Urinary bladder (tissue), 4 donors: Measurements from ENCODE around the gene RALGPS1. TPM values are rescaled to one million over a fixed set of nuclear protein-coding genes. Genes with fewer than 3 reads are reported as not detected.
"Not testable (repeated sequence)": the region's sequence is repeated elsewhere in the genome, so short reads cannot be mapped to it uniquely, and the experiment has no call there.

ENCODE experiments used
- DNase-seq: peaks from one replicate; pipeline ENCODE4 v3.0.0-alpha.2; 2015; ENCODE audit errors: extremely low spot score
- H3K27ac ChIP-seq: one replicate; pipeline ENCODE4 v1.5.1; 2013; ENCODE audit warnings: low read depth, mild to moderate bottlenecking, moderate library complexity
- H3K36me3 ChIP-seq: one replicate; pipeline ENCODE4 v1.6.1; 2013; ENCODE audit warnings: mild to moderate bottlenecking, moderate library complexity; ENCODE audit not compliant: insufficient read depth
- H3K4me1 ChIP-seq: one replicate; pipeline ENCODE4 v1.6.1; 2013; ENCODE audit warnings: mild to moderate bottlenecking, moderate library complexity; ENCODE audit not compliant: insufficient read depth
- H3K4me3 ChIP-seq: one replicate; pipeline ENCODE4 v1.5.1; 2013; ENCODE audit warnings: low read depth, low read length
- WGBS: extraction: QIAGEN DNeasy Blood & Tissue Kit; methylation state at CpG from one replicate; pipeline ENCODE4 v1.1.7; 2013; 5-methylcytosine and 5-hydroxymethylcytosine counted together
- polyA plus RNA-seq: library from polyadenylated mRNA; stranded (reverse); fragments of 200-250 nt; gene quantifications from one replicate; pipeline ENCODE4 v1.2.3, GENCODE V29; 2013
- total RNA-seq: library from RNA; depleted of rRNA; stranded (reverse); fragments of >200 nt; gene quantifications from one replicate; pipeline ENCODE4 v1.2.3, GENCODE V29; 2014
- donor health status: healthy with polysubstance abuse.
- donor health status: healthy.

Gene RALGPS1
- total and polyA plus RNA-seq, 2 donors, result 8.9 to 21.8 TPM

DNA sequence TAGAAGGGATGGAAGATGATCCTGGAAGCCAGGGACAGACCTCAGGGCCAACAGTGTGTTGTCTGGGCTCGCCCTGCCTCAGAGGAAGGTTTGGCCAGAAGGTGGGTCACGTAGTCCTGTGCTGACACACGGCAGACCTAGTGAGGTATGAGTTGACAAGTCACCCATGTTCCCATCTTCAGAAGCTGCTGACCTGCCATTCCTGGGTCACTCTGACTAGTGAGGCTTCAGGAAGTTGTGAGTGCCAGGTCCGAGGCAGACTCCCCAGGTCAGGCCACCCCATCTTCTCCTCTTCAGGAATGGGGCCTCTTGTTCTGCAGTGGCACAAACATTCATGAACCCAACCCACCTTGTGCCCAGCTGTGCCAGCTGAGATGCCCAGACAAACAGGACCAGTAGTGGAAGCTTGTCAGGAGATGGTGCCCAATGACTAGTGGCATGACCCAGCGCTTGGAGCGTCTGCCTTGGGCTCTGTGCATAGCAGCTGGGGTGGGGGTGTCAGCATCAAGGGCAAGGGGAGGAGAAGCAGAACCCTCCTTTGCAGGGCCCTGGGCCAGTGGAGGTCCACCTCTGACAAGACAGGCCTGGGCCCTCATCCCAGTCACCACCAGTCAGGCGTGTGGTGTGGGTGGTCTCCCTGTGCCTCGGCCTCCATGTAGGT, 224.6 kb downstream of the RALGPS1 start:
- no peaks in the 10 kb centered on the region for H3K36me3 ChIP-seq
- no peak overlapping the region for H3K4me3 ChIP-seq
- no peaks in the 10 kb centered on the region for H3K4me1 ChIP-seq
- H3K27ac ChIP-seq, result no peak overlapping the region
- 96% methylated on average over 8 of the region's 8 CpGs for WGBS
- no peak for DNase-seq

DNA sequence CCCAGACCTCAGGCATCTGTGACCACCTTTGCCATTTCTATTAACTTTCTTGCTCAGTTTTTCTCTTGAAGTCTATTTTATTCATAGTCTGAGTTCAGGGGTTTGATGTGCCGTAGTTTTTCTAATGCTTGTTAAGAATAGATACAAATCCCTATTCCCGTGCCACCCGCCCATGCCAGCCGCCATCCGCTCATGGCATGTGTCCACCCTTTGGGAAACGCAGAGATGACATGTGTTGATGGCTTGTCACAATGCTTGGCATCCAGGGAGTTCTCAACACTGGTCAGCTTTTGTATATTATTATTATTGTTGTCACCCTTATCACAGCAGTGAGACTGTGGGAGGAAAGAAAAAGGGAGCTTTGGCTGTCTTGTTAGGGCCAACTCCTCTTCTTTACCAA, 225.2 kb downstream of the RALGPS1 start:
- WGBS, result 97% methylated on average over 6 of the region's 6 CpGs
- Histone ChIP-seq H3K36me3 (no peaks in the 10 kb centered on the region), H3K4me1 (no peaks in the 10 kb centered on the region), H3K4me3 (no peak overlapping the region), H3K27ac (no peak overlapping the region)
- no peak for DNase-seq

DNA sequence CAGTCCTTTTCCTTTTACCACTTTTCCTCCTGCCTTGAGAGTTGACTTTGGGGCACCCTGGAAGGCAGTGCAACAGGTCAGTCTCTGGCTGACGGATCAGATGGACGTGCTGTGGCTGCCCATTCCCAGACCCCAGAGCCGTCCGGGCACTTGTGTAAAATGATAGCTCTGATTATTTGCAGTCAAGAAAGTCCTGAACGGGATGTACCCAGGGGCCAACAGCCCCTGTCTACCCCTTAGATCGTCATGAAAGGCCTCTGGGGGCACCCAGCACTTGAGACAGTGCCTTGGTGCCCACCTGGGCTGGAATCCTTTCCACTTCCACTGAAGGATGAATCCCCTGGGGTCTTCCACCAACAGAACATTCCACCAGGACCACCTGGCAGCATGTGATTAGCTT, 225.6 kb downstream of the RALGPS1 start:
- Histone ChIP-seq H3K4me3 (no peak overlapping the region), H3K4me1 (no peaks in the 10 kb centered on the region), H3K27ac (no peak overlapping the region), H3K36me3 (no peaks in the 10 kb centered on the region)
- no peak for DNase-seq
- 94% methylated on average over 6 of the region's 6 CpGs for WGBS

DNA sequence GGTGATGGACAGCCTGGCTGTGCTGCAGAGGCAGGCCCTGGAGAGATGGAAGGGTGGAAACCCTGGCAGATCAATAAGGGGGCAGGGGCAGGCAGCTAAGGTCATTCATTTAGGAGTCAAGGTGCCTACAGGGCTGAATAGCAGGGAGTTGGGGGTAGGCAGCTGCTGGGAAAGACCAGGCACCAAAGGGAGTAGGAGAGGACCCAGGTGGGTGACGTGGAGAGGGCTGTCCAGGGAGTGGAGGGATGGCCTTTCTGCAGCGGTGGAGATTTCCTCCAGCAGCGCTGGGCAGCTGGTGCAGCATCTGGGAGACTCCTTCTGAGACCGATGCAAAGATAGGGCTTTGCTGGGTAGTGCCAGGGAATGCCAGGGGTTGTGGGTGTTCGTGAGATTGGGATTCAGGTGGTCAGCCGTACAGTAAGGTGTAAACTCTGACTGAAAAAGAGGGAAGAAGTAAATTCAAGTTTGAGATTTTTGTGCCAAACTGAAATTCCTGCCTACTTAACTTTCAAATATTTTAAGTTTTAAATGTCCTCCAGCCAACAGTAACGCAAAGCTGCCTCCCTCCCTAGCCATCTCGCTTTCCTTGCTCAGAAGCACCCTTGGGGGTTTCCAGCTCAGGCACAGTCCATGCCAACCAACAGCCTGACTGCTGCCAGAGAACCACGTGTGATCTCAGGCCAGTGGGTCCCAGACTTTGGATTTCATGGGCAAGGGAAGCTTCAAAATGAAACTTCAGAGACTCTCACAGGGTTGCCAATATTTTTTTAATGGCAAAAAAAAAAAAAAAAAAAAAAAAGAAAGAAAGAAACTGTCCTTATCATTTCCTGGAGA, 226.5 kb downstream of the RALGPS1 start:
- no peaks in the 10 kb centered on the region for H3K4me1 ChIP-seq
- H3K36me3 ChIP-seq, result no peaks in the 10 kb centered on the region
- no peak overlapping the region for H3K27ac ChIP-seq
- WGBS, result 82% methylated on average over 9 of the region's 9 CpGs
- H3K4me3 ChIP-seq, result no peak overlapping the region
- DNase-seq, result no peak

DNA sequence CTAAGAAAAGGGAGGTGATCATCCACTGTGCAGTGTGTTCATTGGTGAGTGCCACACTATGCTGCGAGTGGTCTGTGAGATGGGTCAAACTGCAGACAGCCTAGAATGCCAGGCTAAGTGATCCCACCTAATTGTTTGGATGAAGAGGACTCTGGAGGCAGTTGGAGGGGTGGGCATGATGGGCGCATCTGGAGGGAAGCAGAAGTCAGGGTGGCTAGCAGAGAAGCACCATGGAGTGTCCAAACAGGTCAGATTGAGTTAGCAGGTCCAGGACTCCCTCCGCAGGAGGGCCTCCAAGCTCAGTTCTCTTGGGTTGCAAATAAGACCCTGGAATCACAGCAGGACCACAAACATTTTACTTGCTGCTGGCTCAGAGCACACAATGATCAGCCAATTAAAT, 227.7 kb downstream of the RALGPS1 start:
- no peak for DNase-seq
- Histone ChIP-seq H3K36me3 (no peaks in the 10 kb centered on the region), H3K4me1 (no peaks in the 10 kb centered on the region), H3K27ac (no peak overlapping the region), H3K4me3 (no peak overlapping the region)
- 98% methylated on average over 3 of the region's 3 CpGs for WGBS

DNA sequence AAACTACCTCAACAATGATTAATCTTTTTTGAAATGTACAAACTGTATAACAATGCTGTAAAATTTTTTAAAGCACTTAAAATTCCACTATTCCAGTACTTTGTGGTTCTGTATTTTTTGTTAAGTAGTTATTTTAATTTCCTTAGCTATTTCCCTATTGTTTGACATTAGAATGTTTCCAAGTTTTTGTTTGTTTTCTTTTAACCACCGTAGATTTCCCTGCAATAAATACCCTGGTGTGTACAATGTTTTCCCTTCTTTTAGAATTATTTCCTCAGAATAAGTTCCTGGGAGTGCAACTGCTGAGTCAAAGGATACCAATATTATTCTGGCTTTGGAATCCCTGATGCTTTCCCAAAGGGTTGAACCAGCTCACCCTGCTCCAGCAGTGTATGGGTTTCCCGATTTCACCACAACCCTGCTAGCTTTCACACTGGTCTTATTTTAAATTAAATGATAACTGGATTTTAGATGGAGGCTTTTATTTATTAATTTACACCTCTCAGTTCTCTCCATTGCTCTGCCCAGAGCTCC, 228.4 kb downstream of the RALGPS1 start:
- no peaks in the 10 kb centered on the region for H3K4me1 ChIP-seq
- H3K27ac ChIP-seq, result no peak overlapping the region
- no peak overlapping the region for H3K4me3 ChIP-seq
- H3K36me3 ChIP-seq, result no peaks in the 10 kb centered on the region
- DNase-seq, result no peak
- WGBS, result 79% methylated on average over 2 of the region's 2 CpGs

DNA sequence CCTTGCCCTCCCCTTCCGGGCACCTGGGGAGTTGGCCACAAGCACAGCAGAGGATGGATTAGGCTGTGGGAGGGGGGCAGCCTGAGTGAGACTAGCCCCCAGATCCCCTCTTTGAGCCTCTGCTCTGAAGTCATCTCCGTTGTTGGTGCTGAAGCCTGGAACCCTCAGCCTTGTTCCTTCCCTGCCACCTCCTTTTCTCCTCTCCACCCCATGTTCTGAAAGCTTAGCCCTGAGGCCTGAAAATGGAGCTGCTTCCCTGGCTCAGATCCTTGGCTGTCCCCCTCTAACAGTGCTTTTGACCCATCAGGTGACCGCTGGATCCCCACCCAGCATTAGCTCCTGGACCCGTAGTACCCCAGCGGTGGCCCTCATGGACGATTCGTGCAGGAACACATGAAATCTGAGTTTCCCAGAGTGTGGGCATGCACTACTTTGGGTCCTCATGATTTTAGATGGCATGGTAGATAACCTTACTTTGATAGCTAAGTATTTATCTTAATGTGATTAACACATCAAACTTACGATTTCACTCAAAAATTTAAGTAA, 229.4 kb downstream of the RALGPS1 start:
- Histone ChIP-seq H3K27ac (no peak overlapping the region), H3K36me3 (no peaks in the 10 kb centered on the region), H3K4me3 (no peak overlapping the region), H3K4me1 (no peaks in the 10 kb centered on the region)
- DNase-seq, result no peak
- 96% methylated on average over 8 of the region's 8 CpGs for WGBS

DNA sequence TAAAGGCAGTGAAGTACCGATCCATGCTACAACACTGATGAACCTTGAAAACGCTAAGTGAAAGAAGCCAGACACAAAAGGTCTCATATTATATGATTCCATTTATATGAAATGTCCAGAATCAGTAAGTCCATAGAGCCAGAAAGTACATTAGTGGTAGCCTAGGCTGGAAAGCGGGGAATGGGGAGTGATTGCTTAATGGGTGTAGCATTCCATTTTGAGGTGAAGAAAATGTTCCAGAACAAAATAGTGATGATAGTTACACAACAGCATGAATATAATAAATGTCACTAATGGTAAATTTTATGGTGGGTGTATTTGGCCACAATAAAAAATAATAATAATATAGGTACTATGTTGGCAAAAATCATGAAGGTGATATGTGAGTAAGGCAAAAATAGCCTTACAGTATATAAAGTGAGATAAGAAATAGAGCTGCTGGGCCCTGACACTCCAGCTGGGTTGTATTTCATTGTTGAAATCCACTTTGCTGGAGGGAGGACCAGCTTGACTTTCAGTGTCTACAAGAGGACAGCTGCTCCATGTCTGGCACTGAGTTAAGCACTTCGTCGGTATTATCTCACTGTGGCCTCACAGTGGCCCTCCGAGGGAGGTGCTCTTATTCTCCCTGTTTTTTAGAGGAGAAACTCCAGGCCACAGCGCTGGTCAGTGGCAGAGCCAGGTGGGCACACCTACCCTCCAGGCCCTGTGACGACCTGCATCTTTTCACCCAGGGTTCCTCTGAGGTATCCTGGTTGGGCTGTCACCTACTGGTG, 230.3 kb downstream of the RALGPS1 start:
- 66% methylated on average over 8 of the region's 8 CpGs for WGBS
- Histone ChIP-seq H3K27ac (no peak overlapping the region), H3K4me1 (no peaks in the 10 kb centered on the region), H3K4me3 (no peak overlapping the region), H3K36me3 (no peaks in the 10 kb centered on the region)
- no peak for DNase-seq

DNA sequence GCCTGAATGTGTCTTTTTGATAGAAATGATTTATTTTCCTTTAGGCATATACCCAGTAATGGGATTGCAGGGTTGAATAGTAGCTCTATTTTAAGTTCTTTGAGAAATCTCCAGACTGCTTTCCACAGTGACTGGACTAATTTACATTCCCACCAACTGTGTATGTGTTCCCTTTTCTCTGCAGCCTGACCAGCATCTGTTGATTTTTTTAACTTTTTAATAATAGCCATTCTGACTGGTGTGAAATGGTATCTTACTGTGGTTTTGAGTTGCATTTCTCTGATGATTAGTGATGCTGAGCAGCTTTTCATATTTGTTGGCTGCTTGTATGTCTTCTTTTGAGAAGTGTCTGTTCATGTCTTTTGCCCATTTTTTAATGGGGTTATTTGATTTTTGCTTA, 232.3 kb downstream of the RALGPS1 start:
- not testable (repeated sequence) for H3K36me3 ChIP-seq, DNase-seq, H3K27ac ChIP-seq, H3K4me1 ChIP-seq, H3K4me3 ChIP-seq

DNA sequence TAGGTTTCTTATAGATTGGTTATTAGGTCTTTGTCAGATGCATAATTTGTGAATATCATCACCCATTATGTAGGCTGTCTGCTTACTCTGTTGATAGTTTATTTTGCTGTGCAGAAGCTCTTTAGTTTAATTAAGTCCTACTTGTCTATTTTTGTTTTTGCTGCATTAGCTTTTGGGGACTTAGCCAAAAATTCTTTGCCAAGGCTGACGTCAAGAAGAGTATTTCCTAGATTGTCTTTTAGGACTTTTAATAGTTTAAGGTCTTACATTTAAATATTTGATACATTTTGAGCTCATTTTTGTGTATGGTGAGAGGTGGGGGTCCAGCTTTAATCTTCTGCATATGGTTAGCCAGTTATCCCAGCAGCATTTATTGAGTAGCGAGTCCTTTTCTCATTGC, 232.7 kb downstream of the RALGPS1 start:
- no peak overlapping the region for H3K4me3 ChIP-seq
- 63% methylated on average over 2 of the region's 2 CpGs for WGBS
- H3K27ac ChIP-seq, result no peak overlapping the region
- H3K36me3 ChIP-seq, result no peaks in the 10 kb centered on the region
- no peaks in the 10 kb centered on the region for H3K4me1 ChIP-seq
- no peak for DNase-seq

DNA sequence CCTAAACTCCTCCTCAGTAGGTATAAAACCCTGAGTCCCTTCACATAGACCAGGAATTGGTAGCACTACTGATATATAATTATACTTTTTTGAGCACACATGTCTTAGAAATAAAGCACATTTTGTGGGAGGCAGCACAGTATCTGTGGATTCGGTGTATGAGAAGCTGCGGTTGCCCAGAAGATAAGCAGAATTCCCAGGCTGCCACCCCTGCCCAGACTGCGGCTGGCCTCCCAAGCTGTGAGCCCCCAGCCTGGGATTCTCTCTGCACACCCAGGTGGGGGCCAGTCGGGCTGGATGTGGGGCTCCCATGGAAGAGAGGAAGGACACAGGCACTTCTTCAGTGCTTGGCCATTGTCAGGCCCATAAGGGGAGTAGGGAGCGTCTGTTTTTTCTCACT, 233.4 kb downstream of the RALGPS1 start:
- no peaks in the 10 kb centered on the region for H3K36me3 ChIP-seq
- H3K4me3 ChIP-seq, result no peak overlapping the region
- DNase-seq, result no peak
- no peak overlapping the region for H3K27ac ChIP-seq
- 95% methylated on average over 5 of the region's 5 CpGs for WGBS
- H3K4me1 ChIP-seq, result no peaks in the 10 kb centered on the region

DNA sequence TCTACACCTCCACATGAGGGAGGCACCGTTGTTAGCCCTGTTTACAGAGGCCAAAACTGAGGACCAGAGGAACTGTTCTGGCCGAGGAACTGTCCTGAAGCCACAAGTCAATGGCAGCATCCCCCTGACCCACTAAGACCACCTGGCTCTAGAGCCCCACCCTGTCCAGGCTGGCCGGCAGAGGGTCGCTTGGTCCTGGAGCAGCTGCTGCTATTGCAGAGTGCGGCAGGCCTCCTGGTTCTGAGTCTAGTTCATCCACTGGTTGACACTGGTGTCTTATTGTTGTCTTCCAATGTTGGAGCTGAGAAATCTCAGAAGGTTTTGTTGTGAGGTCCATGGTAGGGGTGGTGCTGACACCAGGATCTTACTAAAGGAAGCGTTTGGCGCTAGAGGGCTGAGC, 234.4 kb downstream of the RALGPS1 start:
- no peak overlapping the region for H3K4me3 ChIP-seq
- H3K4me1 ChIP-seq, result no peaks in the 10 kb centered on the region
- H3K27ac ChIP-seq, result no peak overlapping the region
- no peak for DNase-seq
- WGBS, result over 99% methylated on average over 7 of the region's 7 CpGs
- H3K36me3 ChIP-seq, result no peaks in the 10 kb centered on the region

DNA sequence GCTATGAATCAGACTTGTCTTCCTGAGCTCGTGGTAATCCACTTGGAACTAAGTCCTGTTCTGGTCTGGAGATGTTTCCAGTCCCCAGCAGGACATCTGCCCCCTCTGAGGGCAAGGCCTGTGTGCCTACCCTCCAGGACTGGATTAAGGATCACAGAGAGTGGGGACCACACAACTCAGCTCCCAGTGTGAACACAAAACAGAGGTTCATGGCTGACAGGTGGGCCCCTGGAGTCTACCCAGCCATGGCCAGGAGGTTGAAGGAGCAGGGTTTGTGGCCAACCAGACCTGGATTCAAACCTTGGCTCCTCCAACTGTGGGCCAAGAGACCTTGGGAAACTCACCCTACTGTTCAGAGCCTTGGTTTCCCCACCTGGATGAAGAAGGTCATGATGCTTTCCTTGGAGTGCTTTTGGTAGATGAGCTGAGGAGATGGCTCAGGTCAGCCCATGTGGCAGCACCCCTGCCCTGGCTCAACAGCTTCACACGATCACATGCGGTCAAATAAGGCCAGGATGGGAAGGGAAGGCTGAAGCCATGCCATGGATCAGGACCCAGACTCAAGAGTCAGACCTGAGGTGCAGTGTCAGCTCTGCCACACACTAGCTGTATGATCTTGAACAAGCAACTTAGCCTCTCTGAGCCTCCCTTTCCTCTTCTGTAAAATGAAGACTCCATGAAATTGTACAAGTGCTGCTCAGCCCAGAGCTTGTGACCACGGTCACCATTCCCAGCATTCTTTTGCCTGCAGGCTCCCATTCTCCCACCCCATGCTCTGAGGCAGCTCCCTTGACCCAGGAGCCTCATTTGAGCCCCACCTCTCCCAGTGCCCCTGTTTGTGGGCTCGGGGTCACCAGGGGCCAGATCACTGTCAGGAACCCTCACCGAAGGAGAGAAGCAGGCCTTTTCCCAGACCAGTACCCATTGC, 235.1 kb downstream of the RALGPS1 start:
- H3K4me1 ChIP-seq, result no peaks in the 10 kb centered on the region
- no peak overlapping the region for H3K4me3 ChIP-seq
- no peak for DNase-seq
- 94% methylated on average over 6 of the region's 6 CpGs for WGBS
- H3K36me3 ChIP-seq, result no peaks in the 10 kb centered on the region
- H3K27ac ChIP-seq, result no peak overlapping the region
